NCI-H524 (cell line): ENCODE results near the gene BCORL1.

Experiments used
- DNase-seq, 2 experiments: peaks; one replicate each; lab custom pipeline; 2025; lab: John Stamatoyannopoulos, UW

BCORL1 gene

GRCh38 chrX:130012683-130013082 is 30.2 kb downstream of the BCORL1 start:
- DNase-seq, result no peak

GRCh38 chrX:130013661-130014060 is 31.2 kb downstream of the BCORL1 start:
- no peak for DNase-seq

DNA sequence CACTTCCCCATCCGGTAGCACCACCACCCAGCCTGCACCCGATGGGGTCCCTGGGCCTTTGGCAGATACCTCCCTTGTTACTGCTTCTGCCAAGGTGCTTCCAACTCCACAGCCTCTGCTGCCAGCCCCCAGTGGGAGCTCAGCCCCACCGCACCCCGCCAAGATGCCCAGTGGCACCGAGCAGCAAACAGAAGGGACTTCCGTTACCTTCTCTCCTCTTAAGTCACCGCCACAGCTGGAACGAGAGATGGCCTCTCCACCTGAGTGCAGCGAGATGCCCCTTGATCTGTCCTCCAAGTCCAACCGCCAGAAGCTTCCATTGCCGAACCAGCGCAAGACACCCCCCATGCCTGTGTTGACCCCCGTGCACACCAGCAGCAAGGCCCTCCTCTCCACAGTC is 31.9 kb downstream of the BCORL1 start:
- DNase-seq, result no peak

DNA sequence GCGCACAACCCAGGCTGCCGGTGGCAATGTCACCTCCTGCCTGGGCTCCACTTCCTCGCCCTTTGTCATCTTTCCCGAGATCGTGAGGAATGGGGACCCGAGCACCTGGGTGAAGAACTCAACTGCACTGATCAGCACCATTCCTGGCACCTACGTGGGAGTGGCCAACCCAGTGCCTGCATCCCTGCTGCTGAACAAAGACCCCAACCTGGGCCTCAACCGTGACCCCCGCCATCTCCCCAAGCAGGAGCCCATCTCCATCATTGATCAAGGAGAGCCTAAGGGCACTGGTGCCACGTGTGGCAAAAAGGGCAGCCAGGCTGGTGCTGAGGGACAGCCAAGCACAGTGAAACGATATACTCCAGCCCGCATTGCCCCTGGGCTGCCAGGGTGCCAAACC is 32.3 kb downstream of the BCORL1 start:
- DNase-seq, result no peak

- DNase-seq, result no peak
Observed at GRCh38 chrX:130015181-130015580, 32.7 kb downstream of the BCORL1 start.

- DNase-seq, result no peak
Observed at GRCh38 chrX:130018143-130018542, 35.7 kb downstream of the BCORL1 start.

GRCh38 chrX:130020661-130021324 is 38.4 kb downstream of the BCORL1 start:
- DNase-seq, result no peak

GRCh38 chrX:130024127-130024526 is 41.7 kb downstream of the BCORL1 start:
- no peak for DNase-seq

DNA sequence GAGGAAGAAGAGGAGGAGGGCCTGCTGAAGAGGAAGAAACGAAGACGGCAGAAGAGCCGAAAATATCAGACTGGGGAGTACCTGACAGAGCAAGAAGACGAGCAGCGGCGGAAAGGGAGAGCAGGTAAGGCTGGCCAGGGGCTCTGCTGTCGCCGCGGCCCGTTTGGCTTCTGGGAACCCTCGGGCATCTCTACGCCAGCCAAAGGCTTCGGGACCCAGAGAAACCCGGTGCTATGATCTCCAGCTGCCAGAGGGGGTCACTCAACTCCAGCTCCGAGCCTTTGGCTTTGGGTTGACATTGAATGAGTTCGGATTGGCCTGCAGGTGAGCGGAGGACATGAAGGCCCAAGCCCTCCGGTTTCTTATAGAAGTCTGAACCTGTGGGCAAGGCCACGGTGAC is 42.8 kb downstream of the BCORL1 start:
- DNase-seq, result no peak

DNA sequence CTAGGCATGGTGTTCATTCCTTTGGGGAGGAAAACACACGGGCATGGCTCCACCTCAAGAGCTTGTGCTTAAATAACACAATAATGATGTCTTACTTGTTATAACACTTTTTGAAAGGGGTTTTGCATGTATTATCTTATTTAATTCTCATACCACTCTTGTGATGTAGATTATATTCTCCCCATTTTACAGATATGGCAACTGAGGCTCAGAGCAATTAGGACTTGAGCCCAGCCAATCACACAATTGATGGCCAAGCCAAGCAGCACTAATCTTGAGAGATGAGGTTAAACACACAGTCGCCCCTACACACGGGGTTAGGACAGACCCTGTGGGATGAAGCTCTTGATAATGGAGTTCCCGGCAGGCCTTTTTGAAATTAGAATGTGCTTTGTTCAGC is 45.1 kb downstream of the BCORL1 start:
- DNase-seq, result no peak

DNA sequence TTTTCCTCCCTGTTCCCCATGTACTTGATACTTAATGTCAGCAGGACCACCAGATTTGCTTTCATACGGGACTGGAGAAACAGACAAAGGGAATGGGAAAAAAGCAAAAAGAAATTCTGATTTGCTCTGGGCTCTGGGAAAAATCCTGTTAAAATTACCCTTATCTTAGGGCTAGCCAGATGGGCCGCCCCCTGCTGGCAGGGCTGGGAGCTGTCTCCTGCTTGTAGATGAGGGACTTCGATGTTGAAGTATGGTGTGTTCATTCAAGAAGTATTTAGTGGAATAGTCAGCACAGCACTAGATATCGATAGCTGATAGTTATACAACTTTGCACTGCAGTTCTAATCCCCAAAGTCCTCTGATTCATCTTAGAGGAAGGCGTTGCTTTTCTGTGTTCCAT is 45.8 kb downstream of the BCORL1 start:
- DNase-seq, result no peak

- no peak for DNase-seq
Observed at GRCh38 chrX:130030826-130031225, 48.4 kb downstream of the BCORL1 start.

DNA sequence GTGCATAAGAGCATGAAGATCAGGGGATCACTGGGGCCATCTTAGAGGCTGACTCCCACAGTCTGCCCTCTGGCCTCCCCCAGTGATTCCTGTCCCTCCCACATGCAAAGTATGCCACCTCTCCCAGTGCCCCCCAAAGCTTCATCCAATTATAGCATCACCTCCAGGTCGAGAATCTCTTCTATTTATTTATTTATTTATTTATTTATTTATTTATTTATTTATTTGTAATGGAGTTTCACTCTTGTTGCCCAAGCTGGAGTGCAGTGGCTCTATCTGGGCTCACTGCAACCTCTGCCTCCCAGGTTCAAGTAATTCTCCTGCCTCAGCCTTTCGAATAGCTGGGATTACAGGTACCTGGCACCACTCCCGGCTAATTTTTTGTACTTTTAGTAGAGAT is 50.1 kb downstream of the BCORL1 start:
- no peak for DNase-seq

DNA sequence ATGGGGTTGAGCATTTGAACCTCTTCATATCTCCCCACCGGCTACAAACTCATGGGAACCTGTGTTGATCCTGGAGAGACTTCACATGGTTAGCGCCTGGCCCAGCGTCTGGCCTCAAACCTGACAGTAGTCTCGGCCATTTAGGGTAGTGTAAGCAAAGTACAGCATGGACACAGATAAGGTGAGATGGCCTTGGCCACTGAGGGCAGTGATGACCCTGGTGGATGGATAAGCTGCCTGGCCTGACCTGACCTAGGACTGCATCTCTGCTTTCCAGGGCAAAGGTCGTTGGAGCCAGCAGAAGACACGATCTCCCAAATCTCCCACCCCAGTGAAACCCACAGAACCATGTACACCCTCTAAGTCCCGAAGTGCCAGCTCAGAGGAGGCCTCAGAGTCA is 51.7 kb downstream of the BCORL1 start:
- no peak for DNase-seq

GRCh38 chrX:130039847-130040246 is 57.4 kb downstream of the BCORL1 start:
- DNase-seq, result no peak

DNA sequence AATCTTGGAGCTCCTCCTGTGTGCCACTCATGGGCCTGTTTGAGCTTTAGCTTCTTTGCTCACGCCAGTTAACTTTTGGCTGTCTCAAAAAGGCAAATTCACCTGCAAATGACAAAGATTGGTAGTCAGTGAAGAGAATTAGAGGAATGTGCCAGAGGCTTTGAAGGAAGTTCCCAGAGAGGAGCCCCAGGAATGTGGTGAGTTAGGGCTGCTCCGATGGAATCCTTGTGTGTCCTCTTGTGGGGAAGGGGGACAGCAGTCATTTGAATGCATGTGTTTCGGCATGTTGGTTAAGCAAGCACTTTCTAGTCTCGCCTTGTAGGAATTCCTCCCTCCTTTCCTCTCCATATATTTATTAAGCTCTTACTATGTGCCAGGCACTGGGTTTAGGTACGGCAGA is 65.0 kb downstream of the BCORL1 start:
- no peak for DNase-seq

DNA sequence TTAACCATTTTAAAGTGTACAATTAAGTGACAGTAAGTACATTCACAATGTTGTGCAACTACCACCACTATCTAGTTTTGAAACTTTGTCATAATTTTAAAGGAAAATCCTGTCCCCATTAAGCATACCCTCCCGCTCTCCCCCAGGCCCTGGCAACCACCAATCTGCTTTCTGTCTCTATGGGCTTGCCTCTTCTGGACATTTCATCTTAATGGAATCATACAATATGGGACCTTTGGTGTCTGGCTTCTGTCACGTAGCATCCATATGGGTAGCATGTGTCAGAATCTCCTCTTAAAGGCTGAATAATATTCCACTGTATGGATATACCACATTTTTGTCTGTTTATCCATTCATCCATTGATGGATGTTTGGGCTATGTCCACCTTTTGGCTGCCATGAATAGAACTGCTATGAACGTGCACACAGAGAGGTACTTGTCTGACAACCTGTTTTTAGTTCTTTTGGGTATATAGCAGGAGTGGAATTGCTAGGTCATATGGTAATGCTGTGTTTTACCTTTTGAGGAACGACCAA is 66.3 kb downstream of the BCORL1 start:
- no peak for DNase-seq

GRCh38 chrX:130049821-130050220 is 67.4 kb downstream of the BCORL1 start:
- no peak for DNase-seq

DNA sequence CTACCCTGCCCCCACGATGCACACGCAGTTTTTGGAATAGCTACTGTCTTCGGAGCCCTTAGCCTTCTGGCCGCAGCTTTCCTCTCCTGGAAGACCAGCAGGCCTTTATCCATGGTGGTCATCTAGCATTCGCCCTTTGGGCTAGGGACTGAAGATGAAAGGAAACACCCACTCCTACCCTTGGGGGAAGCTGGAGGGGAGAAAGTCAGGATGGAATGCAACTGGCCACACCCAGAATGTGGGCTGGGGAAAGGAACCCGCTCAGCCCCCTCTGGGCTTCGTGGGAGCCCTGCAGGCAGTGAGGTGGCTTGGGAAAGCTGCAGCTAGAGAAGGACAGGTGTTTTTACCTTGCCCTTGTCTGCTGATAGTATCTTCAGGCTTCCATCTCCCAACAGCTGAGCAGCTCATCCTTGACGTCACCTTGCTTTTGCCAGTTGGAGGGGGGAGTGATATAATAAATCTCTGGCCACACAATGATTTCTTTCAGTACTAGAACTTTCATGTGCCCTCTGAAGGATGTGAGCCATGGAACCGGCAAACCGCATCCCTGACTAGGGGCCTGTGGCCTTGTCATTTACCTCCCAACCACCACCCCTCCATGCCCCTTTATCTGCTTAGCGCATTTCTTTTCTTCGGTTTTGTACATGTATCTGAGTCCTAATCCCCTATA is 68.9 kb downstream of the BCORL1 start:
- DNase-seq, result no peak

DNA sequence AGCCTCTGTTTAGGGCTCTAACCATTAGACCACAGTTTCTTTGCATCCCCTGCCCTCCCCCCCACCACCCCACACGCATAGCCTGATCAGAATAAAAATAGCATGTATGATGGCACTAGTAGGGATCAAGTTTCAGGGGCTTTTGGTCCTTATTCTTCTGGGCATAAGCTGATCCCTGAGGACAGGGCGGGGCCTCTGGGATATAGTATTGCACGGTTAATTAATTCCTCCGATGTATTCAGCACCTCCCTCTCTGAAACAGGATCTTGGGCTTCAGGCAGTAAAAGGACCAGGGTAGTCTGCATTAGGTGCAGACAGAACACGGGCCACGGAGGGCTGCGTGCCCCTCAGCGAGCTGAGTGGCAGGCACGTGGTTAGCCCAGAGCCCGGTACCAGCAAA is 70.8 kb downstream of the BCORL1 start:
- DNase-seq, result peak; percentile 17 to 77

- no peak for DNase-seq
Observed at GRCh38 chrX:130055103-130055502, 72.7 kb downstream of the BCORL1 start.

- DNase-seq, result no peak
Observed at GRCh38 chrX:130055899-130056298, 73.5 kb downstream of the BCORL1 start.

- no peak for DNase-seq
Observed at GRCh38 chrX:130057209-130057608, 74.8 kb downstream of the BCORL1 start.

GRCh38 chrX:130058652-130059051 is 76.2 kb downstream of the BCORL1 start:
- no peak for DNase-seq
